ENCODE data around the gene GSG1L. TPM values are rescaled to one million over a fixed set of nuclear protein-coding genes. Genes with fewer than 3 reads are reported as not detected.

Gene GSG1L
- total and polyA plus RNA-seq, 2 of the 13 experiments (the other 11 are each of a cell fraction or from before 2014, with no cell fraction given) = not detected

DNA sequence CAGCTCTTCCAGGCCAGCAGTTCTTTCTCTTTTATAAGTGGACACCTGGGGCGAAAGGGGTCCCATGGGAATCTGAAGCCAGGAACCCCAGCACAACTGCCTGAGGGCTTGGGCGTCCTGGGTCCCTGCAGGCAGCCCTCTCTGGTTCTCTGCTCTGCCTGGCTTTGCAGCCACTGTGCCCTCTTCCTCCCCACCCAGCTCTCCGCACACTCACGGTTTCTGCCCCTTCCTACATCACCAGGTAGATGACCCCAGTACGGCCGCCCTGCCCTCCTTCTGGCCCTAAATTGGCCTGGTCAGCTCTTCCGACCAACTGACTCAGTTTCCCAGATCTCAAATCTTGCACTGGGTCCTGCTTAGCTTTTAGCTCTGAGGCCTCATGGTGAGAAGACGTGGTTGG is 288.3 kb downstream of the GSG1L start:
- in situ Hi-C loops (cut with HindIII; ENCODE audit: extremely low pct_ligation_motif_present, low pct_unique_long_range_greater_than_20kb) (no loop called here), intact Hi-C loops (cut with micrococcal nuclease; ENCODE audit: unreplicated experiment) (no loop called here)
- H3K9me3 ChIP-seq (ENCODE audit: low read length) = no peaks in the 10 kb centered on the region
- no peak overlapping the region for H3K27ac ChIP-seq (ENCODE audit: extremely low read length, insufficient read depth, low read length)
- no peaks in the 10 kb centered on the region for H3K79me2 ChIP-seq (ENCODE audit: insufficient read depth, low read length)
- H3K4me2 ChIP-seq (ENCODE audit: low read depth, low read length) = no peak overlapping the region
- H3K4me1 ChIP-seq (ENCODE audit: insufficient read depth, low read length) = no peaks in the 10 kb centered on the region
- no peak overlapping the region for H2AFZ ChIP-seq (ENCODE audit: low read length)
- H3K4me3 ChIP-seq (replicated peaks in 1 of 3; ENCODE audit: insufficient read depth in 1 of 3, low read depth in 2 of 3, low read length in 3 of 3) = no peak overlapping the region
- no peak for DNase-seq (ENCODE audit: low spot score)
- ChIA-PET POLR2A (no interaction called here), CTCF (ENCODE audit: low intra/inter-chr PET ratio, low total read pairs) (no interaction called here)
- FAIRE-seq = no peak
- 0 out of 2 replicates have a peak, but pooled peaks cover under 1% of the 10 kb centered on the region for H4K20me1 ChIP-seq (ENCODE audit: insufficient read depth, low read length)
- BruUV-seq (replicated peaks) = no TSS peak
- no peak for ATAC-seq
- peaks cover 0 to 2% of the 10 kb centered on the region in 2 experiments; a peak in 1 of 5 replicates for H3K36me3 ChIP-seq (replicated peaks in 1 of 2; ENCODE audit: control insufficient read depth in 1 of 2, insufficient read depth in 2 of 2, low read length in 2 of 2)
- H3K27me3 ChIP-seq (ENCODE audit: control insufficient read depth in 1 of 2, insufficient read depth in 2 of 2, low read length in 2 of 2) = no peaks in the 10 kb centered on the region
- no peak overlapping the region for H3K9ac ChIP-seq (ENCODE audit: insufficient read depth, low read depth, low read length)
- TF ChIP-seq FIP1L1 (IDR thresholded peaks at IDR 0.05; ENCODE audit: borderline replicate concordance, insufficient read depth, low read depth, low read length) (no peak), MXD1 (CRISPR knock-in tag; IDR thresholded peaks at IDR 0.05) (no peak), KLF12 (CRISPR knock-in tag; IDR thresholded peaks at IDR 0.05; ENCODE audit: borderline replicate concordance) (no peak)
- TF ChIP-seq, protein P1, sequence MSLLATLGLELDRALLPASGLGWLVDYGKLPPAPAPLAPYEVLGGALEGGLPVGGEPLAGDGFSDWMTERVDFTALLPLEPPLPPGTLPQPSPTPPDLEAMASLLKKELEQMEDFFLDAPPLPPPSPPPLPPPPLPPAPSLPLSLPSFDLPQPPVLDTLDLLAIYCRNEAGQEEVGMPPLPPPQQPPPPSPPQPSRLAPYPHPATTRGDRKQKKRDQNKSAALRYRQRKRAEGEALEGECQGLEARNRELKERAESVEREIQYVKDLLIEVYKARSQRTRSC (CRISPR knock-in tag; IDR thresholded peaks at IDR 0.05; ENCODE audit: low read depth) = no peak
- WGBS (ENCODE audit: low lambda C conversion rate) = 85% methylated on average over 8 of the region's 8 CpGs

DNA sequence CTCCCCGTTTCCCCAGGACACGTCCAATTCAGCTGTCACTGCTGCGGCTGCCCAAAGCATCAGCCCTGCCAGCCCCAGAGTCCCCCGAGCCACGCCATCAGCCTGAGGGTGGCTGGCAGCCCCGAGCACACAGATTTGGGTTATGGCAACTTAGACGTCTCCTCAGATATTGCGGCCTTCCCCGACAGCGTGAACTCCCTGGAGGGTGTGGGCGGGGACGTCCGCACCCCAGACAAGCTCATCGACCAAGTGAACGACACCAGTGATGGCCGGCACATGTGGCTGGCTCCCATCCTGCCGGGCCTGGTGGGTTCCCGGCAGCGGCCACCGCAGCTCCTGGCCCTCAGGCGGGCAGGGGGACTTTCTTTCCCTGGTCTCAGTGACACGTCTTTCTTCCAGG is 288.7 kb downstream of the GSG1L start:
- H3K9me3 ChIP-seq (ENCODE audit: low read length) = no peaks in the 10 kb centered on the region
- H3K9ac ChIP-seq (ENCODE audit: insufficient read depth, low read depth, low read length) = no peak overlapping the region
- H3K27me3 ChIP-seq (ENCODE audit: control insufficient read depth in 1 of 2, insufficient read depth in 2 of 2, low read length in 2 of 2) = no peaks in the 10 kb centered on the region
- no peak overlapping the region for H3K4me3 ChIP-seq (replicated peaks in 1 of 3; ENCODE audit: insufficient read depth in 1 of 3, low read depth in 2 of 3, low read length in 3 of 3)
- 94% methylated on average over 20 of the region's 22 CpGs for WGBS (ENCODE audit: low lambda C conversion rate)
- ChIA-PET POLR2A (no interaction called here), CTCF (ENCODE audit: low intra/inter-chr PET ratio, low total read pairs) (no interaction called here)
- FAIRE-seq (no peak), ATAC-seq (no peak), DNase-seq (ENCODE audit: low spot score) (no peak)
- no peaks in the 10 kb centered on the region for H4K20me1 ChIP-seq (ENCODE audit: insufficient read depth, low read length)
- H3K4me2 ChIP-seq (ENCODE audit: low read depth, low read length) = no peak overlapping the region
- no peak overlapping the region for H3K27ac ChIP-seq (ENCODE audit: extremely low read length, insufficient read depth, low read length)
- no peaks in the 10 kb centered on the region for H3K4me1 ChIP-seq (ENCODE audit: insufficient read depth, low read length)
- peaks cover 0 to 2% of the 10 kb centered on the region in 2 experiments; a peak in 1 of 5 replicates for H3K36me3 ChIP-seq (replicated peaks in 1 of 2; ENCODE audit: control insufficient read depth in 1 of 2, insufficient read depth in 2 of 2, low read length in 2 of 2)
- no peaks in the 10 kb centered on the region for H3K79me2 ChIP-seq (ENCODE audit: insufficient read depth, low read length)
- H2AFZ ChIP-seq (ENCODE audit: low read length) = no peak overlapping the region
- no TSS peak for BruUV-seq (replicated peaks)
- intact Hi-C loops (cut with micrococcal nuclease; ENCODE audit: unreplicated experiment) = no loop called here
- TF ChIP-seq BCL6 (CRISPR knock-in tag; IDR thresholded peaks at IDR 0.05) (no peak), AGO2 (optimal IDR thresholded peaks at IDR 0.05; ENCODE audit: low read depth, low read length) (peak; percentile 31), FOSL1 (CRISPR knock-in tag; IDR thresholded peaks at IDR 0.05; ENCODE audit: borderline replicate concordance) (no peak), TBL1XR1 (IDR thresholded peaks at IDR 0.05; ENCODE audit: borderline replicate concordance, low read length, partially characterized antibody) (no peak), GTF2F1 (IDR thresholded peaks at IDR 0.05; ENCODE audit: low read length) (no peak), MXD4 (CRISPR knock-in tag; IDR thresholded peaks at IDR 0.05) (no peak)
- TF ChIP-seq, protein P2, sequence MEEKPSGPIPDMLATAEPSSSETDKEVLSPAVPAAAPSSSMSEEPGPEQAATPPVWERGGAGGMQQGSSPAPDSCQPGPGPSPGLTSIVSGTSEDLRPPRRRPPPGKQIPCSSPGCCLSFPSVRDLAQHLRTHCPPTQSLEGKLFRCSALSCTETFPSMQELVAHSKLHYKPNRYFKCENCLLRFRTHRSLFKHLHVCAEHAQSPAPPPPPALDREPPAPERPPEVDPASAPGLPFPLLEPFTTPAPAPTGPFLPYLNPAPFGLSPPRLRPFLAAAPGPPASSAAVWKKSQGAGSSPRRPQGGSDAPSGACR (CRISPR knock-in tag; IDR thresholded peaks at IDR 0.05) = no peak
- in situ Hi-C loops (cut with HindIII; ENCODE audit: extremely low pct_ligation_motif_present, low pct_unique_long_range_greater_than_20kb) = no loop called here

All from HepG2 (cell line).